ENCODE results near the gene COX7B2.

DNA sequence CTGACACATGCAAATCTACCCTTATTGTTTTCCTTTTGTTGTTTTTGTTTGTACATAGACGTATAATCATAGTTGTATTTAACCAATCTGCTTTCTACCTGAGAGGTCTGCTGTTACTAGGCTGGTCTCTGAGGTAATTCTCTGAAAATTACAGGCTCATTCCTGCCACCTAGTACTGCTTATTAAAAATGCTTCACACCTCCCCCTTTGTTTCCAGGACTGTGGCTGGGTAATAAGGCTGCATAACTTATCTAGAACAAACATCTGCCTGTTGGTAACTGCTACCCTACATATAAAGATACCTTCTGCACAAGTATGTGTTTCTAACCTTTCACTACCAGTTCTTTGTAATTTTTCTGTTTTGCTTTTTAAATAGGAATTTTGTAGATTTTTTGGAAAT is 34.2 kb downstream of the COX7B2 start:
- TF ChIP-seq, protein P1, sequence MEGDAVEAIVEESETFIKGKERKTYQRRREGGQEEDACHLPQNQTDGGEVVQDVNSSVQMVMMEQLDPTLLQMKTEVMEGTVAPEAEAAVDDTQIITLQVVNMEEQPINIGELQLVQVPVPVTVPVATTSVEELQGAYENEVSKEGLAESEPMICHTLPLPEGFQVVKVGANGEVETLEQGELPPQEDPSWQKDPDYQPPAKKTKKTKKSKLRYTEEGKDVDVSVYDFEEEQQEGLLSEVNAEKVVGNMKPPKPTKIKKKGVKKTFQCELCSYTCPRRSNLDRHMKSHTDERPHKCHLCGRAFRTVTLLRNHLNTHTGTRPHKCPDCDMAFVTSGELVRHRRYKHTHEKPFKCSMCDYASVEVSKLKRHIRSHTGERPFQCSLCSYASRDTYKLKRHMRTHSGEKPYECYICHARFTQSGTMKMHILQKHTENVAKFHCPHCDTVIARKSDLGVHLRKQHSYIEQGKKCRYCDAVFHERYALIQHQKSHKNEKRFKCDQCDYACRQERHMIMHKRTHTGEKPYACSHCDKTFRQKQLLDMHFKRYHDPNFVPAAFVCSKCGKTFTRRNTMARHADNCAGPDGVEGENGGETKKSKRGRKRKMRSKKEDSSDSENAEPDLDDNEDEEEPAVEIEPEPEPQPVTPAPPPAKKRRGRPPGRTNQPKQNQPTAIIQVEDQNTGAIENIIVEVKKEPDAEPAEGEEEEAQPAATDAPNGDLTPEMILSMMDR (IDR thresholded peaks at IDR 0.05) = no peak
- TF ChIP-seq EP300 (IDR thresholded peaks at IDR 0.05) (no peak), POLR2AphosphoS5 (IDR thresholded peaks at IDR 0.05) (no peak)
